NK-92 treated with Interleukin-12 subunit alpha and Interleukin-12 subunit beta, amount 100 ng/mL, for 24 hours (cell line): Measurements from ENCODE around the gene CHPF.
A peak's percentile ranks its signal among the peaks of the same experiment; 100 is the strongest.

Experiments used
- DNase-seq: peaks from one replicate; lab custom pipeline; 2025; lab: John Stamatoyannopoulos, UW

The CHPF gene

DNA sequence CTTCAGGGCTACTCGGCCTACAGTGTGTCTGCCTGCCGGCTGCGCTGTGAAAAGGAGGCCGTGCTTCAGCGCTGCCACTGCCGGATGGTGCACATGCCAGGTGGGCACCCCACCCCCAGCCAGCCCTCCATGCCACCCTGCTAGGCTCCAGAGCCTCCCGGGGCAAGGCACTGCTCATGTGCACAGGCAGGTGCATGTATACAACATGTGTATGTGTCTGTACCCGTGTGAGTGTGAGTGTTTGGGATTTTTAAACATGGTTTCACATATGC lies 11.3 kb downstream of the CHPF start:
- DNase-seq = no peak

- DNase-seq = no peak
These were observed 11.8 kb downstream of the CHPF start for GRCh38 chr2:219531639-219532377.

DNA sequence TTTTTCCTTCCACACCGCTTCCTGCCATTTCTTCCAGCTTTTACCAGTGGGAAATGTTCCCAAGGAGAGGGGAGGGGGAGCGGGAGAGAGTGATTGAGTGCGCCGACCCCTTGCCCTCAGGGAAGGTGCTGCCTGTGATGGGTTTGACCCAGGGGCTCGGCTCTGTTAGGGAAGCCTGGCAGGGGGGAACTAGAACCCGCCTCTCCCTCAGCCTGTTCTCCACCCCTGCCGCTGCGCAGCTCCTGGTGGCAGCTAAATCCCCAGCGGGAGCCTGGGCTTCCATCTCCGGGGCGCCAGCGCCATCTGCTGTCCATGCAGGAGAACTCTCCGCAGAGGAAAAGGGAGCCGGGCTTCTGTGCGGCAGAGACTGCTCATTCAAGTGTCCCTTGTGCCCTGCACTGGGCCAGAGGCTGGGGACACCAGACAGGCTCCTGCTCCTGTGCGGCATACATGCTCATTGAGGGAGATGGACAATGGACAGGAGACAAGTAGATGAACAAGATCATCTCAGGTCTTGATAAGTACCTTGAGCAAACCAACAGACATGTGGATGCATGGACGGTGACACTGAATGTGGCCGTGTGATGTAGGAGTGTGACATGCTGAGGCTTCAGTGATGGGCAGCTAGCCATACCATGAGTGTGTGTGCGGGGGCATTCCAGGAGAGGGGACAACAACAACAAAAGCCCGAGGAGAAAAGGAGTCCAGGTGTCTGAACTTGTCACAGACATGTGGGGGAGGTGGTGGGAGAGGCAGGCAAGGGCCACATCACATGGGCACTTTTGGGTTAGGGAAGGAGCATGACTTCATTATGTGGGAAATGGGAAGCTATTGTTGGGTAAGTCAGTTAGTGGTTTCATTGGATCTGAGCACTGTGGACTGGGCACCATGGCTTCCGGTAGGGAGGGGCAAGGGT lies 13.3 kb downstream of the CHPF start:
- peak; percentile 56 for DNase-seq

DNA sequence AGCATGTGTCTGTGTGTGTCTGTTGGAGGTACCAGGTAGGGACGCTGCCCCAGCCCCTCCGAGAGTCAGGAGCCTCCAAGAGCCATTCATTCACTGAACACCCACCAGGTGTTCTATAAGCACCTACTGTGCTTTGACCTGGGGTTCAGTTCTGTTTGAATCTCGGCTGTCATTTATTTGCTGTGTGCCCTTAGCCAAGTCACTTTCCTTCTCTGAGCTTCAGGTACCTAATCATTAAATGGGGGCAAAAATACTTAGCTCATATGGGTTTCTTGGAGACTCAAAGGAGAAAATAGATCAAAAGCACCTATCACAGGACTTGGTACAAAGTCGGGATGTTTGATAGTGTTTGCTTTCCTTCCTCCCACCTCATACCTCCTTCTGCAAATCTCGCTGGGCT lies 16.1 kb downstream of the CHPF start:
- no peak for DNase-seq

DNA sequence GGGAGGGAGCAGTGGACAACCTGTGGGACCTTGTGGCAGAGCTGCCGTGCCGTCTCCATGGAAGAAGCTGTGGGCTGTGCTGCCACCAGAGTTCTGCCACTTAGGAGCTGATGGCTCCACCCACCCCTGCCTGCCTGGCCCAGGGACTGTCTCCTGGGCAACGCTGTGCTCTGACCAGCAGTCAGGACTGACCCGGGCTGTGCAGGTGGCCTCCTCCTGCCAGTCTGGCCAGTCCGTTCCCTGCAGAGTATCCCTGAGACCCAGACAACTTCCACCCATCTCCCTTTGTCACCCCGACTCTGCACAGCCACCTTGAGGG lies 16.6 kb downstream of the CHPF start:
- DNase-seq = no peak

- no peak for DNase-seq
These were observed 17.1 kb downstream of the CHPF start for GRCh38 chr2:219526320-219527075.

GRCh38 chr2:219525533-219526232 lies 17.9 kb downstream of the CHPF start:
- no peak for DNase-seq

GRCh38 chr2:219524817-219525216 lies 18.8 kb downstream of the CHPF start:
- DNase-seq = no peak

DNA sequence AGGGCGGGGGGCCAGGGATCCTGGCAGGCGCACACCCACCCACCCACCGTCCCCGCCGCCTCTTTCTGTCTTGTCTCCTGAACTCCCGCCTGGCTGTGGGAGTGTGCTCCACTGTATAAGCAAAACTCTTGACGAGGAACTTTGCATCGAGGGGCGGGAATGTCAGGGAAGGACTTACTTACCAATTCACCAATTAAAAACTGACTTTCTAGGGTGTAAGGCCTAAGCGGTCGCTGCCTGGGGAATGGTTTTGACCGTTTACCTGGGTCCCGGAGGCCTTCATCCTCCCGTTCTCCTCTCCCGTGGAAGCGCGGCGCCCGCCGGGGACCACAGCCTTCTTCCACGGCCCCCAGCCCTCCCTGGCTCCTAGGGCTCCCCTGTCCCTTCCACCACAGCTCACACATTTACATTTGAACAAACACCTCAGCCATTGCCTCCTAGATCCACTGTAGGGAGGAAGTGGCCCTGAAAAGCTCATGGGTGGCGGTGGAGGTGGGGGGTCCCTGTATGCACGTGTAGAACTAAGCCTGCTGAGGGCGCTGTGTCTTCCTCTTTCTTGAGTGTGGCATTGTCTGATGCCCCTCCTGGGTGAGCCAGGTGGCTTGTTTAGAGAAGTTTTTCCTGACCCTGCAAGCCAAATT lies 20.5 kb downstream of the CHPF start:
- DNase-seq = no peak

- DNase-seq = no peak
These were observed 21.2 kb downstream of the CHPF start for GRCh38 chr2:219522111-219523030.

GRCh38 chr2:219521066-219521880 lies 22.3 kb downstream of the CHPF start:
- DNase-seq = no peak

DNA sequence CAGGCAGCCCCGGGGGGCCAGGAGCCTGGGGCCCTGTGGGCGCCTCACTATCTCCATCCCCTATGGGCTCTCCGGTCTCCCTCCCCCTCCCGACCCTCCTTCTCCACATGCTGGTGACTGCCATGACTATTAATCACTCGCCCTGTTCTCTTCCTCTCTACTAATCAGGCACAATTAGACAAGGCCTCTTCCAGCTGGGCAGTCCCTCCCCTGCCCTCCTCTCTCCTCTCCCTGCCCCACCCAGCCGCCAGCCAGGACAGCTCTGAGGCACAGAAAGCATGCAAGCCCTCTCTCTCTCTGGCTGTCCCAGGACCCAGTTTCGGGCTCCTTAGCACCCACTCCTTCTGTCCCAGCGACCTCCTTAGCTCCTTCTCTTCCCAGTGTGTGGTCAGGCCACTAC lies 23.5 kb downstream of the CHPF start:
- DNase-seq = no peak

DNA sequence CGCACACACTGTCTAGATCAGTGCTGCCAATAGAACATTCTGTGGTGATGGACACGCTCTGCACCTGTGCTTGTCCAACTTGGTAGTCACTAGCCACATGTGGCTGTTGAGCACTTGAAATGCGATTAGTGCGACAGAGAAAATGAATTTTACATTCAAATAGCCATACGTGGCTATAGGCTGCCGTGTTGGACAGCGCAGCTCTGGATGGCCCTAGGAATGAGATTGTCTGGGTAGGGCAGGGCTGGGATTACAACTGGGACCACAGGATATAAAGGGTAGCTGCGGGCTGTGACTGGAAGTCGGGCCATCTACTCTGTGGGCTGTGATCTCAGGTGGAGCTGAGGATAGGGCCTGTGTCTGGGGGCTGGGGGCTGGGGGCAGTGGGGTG lies 24.1 kb downstream of the CHPF start:
- no peak for DNase-seq

DNA sequence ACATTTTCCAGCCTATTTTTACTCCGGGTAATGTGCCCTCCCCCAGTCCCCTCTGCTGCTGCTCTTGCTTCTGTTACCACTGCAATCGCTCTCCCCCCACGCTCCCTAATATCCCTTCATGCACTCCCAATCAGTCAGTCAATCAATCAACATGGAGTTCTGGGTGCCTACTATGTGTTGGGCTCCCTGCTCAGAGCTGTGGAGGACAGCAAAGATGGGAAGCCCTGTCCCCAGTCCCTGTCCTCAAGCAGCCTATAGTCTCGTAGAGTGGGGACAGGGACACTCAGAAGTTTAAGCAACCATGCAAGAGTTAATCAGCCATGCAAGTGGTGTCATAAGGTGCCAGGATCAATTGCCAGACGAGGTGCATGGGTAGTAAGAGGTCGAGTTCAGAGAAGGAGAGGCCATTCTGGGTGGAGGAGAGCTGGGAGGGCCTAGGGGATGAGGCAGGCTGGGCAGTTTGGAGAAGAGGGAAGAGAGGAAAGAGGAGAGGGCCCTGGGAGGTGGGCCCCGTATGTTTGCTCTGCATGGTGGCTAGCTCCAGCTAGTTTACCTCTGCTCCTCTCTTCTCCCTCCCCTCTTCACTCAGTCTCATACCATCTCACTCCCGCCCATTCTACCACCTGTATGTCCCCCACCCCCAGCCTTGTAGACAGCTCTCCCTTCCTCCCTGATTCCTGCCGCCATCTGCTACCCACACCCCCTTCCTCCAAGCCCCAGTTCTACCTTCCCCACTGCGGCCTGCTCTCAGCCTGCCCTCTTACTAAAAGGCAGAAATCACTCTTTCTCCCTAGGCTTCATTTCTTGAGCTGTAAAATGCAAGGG lies 25.4 kb downstream of the CHPF start:
- DNase-seq = no peak

DNA sequence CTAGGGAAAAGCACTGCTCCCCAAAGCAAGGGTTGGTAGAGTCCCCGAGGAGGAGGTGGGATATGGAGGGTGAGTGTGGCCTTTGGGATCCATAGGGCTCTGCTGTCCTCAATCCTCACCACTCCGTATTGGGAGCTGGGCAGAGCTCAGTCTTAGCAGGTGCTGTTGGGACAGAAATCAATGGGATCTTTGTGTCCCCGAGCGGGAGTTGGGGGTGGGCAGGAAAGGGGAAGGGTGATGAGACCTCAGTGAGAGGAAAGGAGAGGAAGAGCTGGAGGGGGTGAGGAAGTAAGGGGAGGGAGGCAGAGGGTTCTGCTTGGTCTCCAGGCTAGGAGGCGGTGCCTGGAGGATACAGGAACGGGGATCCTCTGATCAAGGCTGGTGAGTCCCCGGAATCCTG lies 26.7 kb downstream of the CHPF start:
- no peak for DNase-seq

DNA sequence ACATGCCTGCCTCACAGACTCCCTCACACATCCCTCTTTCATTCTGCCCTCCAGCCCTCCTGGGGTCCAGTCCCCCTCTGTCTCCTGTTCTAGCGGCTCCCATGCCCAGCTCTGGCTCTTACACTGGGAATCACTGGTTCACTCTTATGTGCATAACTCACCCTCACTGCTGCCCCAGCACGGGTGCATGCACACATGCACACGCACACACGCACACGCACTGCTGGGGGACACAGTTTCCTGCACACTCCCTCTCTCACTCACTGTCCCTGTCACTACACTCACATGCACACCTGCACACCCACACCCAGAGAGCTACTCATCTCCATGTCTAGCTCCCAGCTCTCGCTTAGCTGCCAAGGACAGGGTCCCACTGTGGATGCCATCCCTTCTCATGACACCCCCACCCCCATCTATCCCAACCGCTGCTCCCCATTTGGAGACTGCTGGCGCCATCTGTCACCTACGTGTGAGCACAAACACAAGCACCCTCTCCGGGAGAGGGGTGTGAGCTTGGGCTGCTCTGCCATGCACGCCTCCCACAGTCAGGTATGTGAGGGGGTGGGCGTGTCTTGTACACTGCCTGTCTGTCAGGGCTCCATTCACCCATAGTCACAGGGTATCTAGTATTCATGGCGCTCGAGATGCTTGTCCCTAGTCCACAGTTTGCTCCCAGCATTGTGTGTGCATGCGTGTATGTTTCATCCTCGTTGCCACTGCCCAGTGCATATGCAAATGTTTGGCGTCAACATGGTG lies 27.6 kb downstream of the CHPF start:
- DNase-seq = no peak

GRCh38 chr2:219514836-219515235 lies 28.8 kb downstream of the CHPF start:
- no peak for DNase-seq

- no peak for DNase-seq
These were observed 29.3 kb downstream of the CHPF start, which contains the start of gene ASIC4 for GRCh38 chr2:219514196-219514761. Gene ASIC4 (plus strand): TSS chr2:219514482. CDS start chr2:219514725, 243 bp downstream.
